ENCODE data around the gene OLFM2. TPM values are rescaled to one million over a fixed set of nuclear protein-coding genes. Genes with fewer than 3 reads are reported as not detected.
A peak's percentile ranks its signal among the peaks of the same experiment; 100 is the strongest.

OLFM2 gene
- total RNA-seq, 2 experiments from 2014 or later = 9.2 to 9.9 TPM

DNA sequence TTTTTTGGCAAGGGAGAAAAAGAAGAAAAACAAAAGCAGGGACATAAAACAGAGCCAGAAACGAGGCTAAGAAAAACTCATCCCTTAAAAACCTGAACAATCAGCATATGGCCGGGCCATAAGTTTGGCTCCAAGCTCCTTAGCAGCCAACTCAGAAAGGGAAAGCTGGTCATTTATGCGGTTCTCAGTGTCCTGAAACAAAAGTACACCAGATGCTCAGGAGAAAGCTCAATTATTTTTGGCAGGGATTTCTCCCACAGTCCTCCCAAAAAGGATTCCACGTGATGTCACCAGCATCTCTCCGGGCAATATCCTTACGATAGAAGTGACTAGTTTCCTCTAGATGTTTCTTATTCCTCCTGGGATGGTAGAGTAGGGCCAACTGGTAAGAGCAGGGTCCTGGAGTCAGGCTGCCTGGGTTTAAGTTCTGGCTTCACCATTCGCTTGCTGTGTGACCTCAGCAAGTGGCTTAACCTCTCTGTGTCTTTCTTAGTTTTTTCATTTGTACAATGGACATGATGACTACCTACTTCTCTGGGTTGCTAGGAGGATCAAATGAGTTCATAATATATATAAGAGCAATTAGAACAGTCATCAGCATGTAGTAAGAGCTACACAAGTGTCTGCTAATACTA is 67.2 kb downstream of the OLFM2 start:
- ChIA-PET CTCF (interaction anchor here (0.8 kb wide), 1 partner anchor 42 kb away, joined by 3 read pairs; no protein-coding TSS in a partner anchor), POLR2A (no interaction called here)
- Mint-ChIP-seq H3K36me3 (ENCODE audit: low read depth) (peaks cover 4% of the 10 kb centered on the region), H3K4me3 (no peak overlapping the region), H3K4me1 (ENCODE audit: low read depth) (peaks cover 33% of the 10 kb centered on the region), H3K9me3 (ENCODE audit: insufficient read depth) (no peaks in the 10 kb centered on the region), H3K27ac (no peak overlapping the region), H3K27me3 (ENCODE audit: low read depth) (no peaks in the 10 kb centered on the region)
- ATAC-seq = no peak
- DNase-seq = no peak

DNA sequence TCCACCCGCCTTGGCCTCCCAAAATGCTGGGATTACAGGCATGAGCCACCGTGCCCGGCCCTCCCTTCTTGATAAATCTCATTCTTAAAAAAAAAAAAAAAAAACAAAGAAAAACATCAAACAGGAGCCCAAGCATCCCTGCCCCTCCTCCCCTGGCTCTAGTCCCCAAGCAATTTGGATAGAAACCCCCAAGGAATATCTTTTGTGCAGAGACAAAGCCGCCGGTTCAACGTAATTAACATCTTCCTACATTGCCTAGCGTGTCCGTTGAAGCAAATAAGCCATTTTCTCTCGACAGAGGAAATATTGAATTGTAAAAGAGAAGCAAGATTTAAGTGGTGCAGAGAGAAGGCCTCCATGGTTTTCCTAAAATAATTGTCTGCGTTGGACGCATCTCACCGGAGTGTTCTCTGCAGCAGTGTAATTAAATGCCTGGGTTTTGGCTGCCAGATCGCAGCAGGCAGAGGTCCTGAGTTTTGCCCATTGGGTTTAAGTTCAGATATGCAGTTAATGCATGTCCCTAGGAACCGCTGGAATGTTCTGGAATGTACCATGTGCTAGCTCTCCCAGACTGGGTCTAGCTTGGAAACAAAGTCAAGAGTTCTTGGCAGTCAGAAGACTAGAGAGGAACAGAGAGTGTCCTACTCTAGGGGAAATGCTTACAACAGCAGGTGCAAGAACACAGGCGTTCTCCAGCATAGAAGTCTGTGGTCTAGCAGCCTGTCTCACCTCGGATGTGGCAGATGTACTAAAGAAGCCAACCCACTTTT is 70.4 kb downstream of the OLFM2 start:
- POLR2A ChIA-PET = no interaction called here
- Mint-ChIP-seq H3K27me3 (ENCODE audit: low read depth) (no peaks in the 10 kb centered on the region), H3K36me3 (ENCODE audit: low read depth) (peaks cover 12% of the 10 kb centered on the region), H3K4me3 (peak overlapping the region; percentile 70), H3K9me3 (ENCODE audit: insufficient read depth) (no peaks in the 10 kb centered on the region), H3K4me1 (ENCODE audit: low read depth) (peaks cover 63% of the 10 kb centered on the region), H3K27ac (peak overlapping the region; percentile 90)
- DNase-seq (peak; percentile 81), ATAC-seq (peak; percentile 86)
- CTCF ChIA-PET = interaction anchor here (1.2 kb wide), 1 partner anchor 31 kb away, joined by 4 read pairs; the partner anchor contains the start of gene PIN1

DNA sequence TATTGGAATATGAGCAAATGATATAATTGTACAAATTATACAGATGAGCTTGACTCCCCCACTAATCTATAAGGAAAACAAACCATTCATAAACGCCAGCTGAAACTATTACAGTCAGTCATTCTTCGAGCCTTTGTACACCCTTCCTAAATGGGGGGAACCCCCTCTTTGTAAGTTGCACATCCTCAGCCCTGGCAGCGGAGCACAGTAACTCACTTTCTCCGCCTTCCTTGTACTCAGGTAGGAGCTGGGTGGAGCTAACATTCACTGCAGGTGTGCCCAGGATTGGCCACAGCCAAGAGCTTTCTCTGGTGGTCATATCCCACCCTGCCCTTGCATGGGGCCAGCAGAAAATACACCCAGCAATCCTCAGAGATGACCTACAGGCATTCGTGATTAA is 72.6 kb downstream of the OLFM2 start:
- ChIA-PET CTCF (interaction anchor here (1.2 to 1.4 kb wide), 2 partner anchors 28 to 35 kb away, joined by 3 read pairs; no protein-coding TSS in a partner anchor), POLR2A (no interaction called here)
- ATAC-seq (no peak), DNase-seq (no peak)
- Mint-ChIP-seq H3K27me3 (ENCODE audit: low read depth) (no peaks in the 10 kb centered on the region), H3K9me3 (ENCODE audit: insufficient read depth) (no peaks in the 10 kb centered on the region), H3K4me3 (peak overlapping the region; percentile 82), H3K27ac (peak overlapping the region; percentile 95), H3K4me1 (ENCODE audit: low read depth) (peaks cover 85% of the 10 kb centered on the region), H3K36me3 (ENCODE audit: low read depth) (peaks cover 16% of the 10 kb centered on the region)

DNA sequence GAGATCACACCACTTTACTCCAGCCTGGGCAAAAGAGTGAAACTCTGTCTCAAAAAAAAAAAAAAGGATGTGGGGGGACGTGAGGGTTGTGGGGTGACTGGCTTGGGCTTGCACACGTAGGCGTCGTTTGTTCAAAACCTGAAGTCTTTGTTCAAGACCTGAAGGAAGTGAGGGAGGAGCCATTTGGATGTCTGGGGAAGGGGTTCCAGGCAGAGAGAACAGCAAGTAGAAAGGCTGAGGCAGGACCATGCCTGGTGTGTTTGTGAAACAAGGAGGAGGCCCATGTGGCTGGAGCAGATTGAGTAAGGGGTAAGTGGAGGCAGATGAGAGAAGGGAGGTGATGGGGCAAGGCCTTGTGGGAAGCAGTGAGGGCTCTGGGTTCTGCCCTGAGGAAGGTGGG is 73.4 kb downstream of the OLFM2 start:
- Mint-ChIP-seq H3K27me3 (ENCODE audit: low read depth) (no peaks in the 10 kb centered on the region), H3K4me3 (peak overlapping the region; percentile 82), H3K4me1 (ENCODE audit: low read depth) (peaks cover 93% of the 10 kb centered on the region), H3K9me3 (ENCODE audit: insufficient read depth) (no peaks in the 10 kb centered on the region), H3K27ac (peak overlapping the region; percentile 95), H3K36me3 (ENCODE audit: low read depth) (peaks cover 16% of the 10 kb centered on the region)
- DNase-seq = peak; percentile 59
- POLR2A ChIA-PET = no interaction called here
- ATAC-seq = peak; percentile 25
- CTCF ChIA-PET = interaction anchor here (0.9 to 1.4 kb wide), 3 partner anchors 27 to 34 kb away, joined by 3 read pairs; partner anchors contain the start of gene PIN1

DNA sequence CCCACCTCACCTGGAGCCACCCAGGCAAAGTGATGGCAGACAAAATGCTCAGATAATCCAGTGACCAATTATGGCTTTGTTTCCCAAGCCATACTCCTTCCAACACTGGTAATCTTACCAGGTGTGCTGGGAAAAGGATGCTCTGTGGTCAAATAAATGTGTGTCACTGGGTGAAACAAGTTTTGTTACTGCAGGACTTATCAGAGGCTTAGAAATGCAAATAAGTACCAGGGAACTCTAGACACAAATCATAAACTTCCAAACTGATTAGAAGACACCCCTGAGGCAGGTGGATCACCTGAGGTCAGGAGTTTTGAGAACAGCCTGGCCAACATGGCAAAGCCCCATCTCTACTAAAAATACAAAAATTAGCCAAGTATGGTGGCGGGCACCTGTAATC is 74.8 kb downstream of the OLFM2 start:
- CTCF ChIA-PET = no interaction called here
- H3K36me3 Mint-ChIP-seq (ENCODE audit: low read depth) = peaks cover 23% of the 10 kb centered on the region

DNA sequence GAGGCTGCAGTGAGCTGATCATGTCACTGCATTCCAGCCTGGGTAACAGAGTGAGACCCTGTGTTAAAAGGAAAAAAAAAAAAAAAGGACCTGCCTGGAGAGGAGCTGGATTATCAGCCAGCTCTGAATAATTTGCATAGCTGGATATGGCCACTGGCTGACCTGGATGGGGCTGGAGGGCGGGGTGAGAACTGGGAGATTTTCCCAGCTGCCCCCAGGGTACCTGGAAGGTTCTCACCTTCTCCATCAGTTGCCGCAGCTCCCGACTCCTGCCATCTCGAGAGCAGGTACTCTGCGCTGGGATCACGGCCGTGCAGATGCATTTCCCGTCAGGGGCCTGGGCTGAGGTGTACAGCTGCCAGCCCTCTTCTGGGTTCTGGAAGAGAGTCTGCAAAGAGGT is 75.9 kb downstream of the OLFM2 start:
- peak overlapping the region; percentile 62 for H3K27ac Mint-ChIP-seq
- no peak overlapping the region for H3K4me3 Mint-ChIP-seq
- H3K9me3 Mint-ChIP-seq (ENCODE audit: insufficient read depth) = no peaks in the 10 kb centered on the region

More for the DNA sequence above, 74.8 kb downstream of the OLFM2 start:
- no peak overlapping the region for H3K4me3 Mint-ChIP-seq
- H3K4me1 Mint-ChIP-seq (ENCODE audit: low read depth) = peaks cover 96% of the 10 kb centered on the region
- H3K27ac Mint-ChIP-seq = peak overlapping the region; percentile 62
- DNase-seq (no peak), ATAC-seq (no peak)
- POLR2A ChIA-PET = no interaction called here
- no peaks in the 10 kb centered on the region for H3K27me3 Mint-ChIP-seq (ENCODE audit: low read depth)
- H3K9me3 Mint-ChIP-seq (ENCODE audit: insufficient read depth) = no peaks in the 10 kb centered on the region

DNA sequence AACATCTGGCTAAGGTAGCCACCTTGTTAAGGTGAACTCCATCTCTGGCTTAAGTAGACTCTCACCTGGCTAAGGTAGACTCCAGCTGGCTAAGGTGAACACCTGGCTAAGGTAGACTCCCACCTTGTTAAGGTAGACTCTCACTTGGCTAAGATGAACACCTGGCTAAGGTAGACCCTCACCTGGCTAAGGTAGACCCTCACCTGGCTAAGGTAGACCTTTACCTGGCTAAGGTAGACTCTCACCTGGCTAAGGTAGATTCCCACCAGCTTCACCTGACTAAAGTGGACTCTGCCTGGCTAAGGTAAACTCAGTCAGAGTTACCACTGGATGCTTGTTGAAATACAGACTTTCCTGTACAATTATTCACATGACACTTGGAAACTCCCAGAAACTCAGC is 77.5 kb downstream of the OLFM2 start:
- Mint-ChIP-seq H3K9me3 (ENCODE audit: insufficient read depth) (no peaks in the 10 kb centered on the region), H3K27ac (peak overlapping the region; percentile 91), H3K4me3 (peak overlapping the region; percentile 73), H3K27me3 (ENCODE audit: low read depth) (no peaks in the 10 kb centered on the region), H3K36me3 (ENCODE audit: low read depth) (peaks cover 27% of the 10 kb centered on the region), H3K4me1 (ENCODE audit: low read depth) (peaks cover 74% of the 10 kb centered on the region)
- ChIA-PET POLR2A (interaction anchor here (1.4 kb wide), 1 partner anchor 24 kb away, joined by 4 read pairs; the partner anchor contains the start of gene PIN1), CTCF (interaction anchor here (0.8 to 2.1 kb wide), 5 partner anchors 11 to 233 kb away, joined by 3 to 10 read pairs (median 6); partner anchors contain the start of gene PIN1)
- ATAC-seq = no peak
- DNase-seq = no peak

More for the DNA sequence above, 75.9 kb downstream of the OLFM2 start:
- Mint-ChIP-seq H3K4me1 (ENCODE audit: low read depth) (peaks cover 89% of the 10 kb centered on the region), H3K36me3 (ENCODE audit: low read depth) (peaks cover 26% of the 10 kb centered on the region), H3K27me3 (ENCODE audit: low read depth) (no peaks in the 10 kb centered on the region)
- ATAC-seq = no peak
- ChIA-PET CTCF (no interaction called here), POLR2A (interaction anchor here (0.5 to 1.4 kb wide), 2 partner anchors 26 to 547 kb away, joined by 3 to 4 read pairs; partner anchors contain the start of gene PIN1)
- no peak for DNase-seq

DNA sequence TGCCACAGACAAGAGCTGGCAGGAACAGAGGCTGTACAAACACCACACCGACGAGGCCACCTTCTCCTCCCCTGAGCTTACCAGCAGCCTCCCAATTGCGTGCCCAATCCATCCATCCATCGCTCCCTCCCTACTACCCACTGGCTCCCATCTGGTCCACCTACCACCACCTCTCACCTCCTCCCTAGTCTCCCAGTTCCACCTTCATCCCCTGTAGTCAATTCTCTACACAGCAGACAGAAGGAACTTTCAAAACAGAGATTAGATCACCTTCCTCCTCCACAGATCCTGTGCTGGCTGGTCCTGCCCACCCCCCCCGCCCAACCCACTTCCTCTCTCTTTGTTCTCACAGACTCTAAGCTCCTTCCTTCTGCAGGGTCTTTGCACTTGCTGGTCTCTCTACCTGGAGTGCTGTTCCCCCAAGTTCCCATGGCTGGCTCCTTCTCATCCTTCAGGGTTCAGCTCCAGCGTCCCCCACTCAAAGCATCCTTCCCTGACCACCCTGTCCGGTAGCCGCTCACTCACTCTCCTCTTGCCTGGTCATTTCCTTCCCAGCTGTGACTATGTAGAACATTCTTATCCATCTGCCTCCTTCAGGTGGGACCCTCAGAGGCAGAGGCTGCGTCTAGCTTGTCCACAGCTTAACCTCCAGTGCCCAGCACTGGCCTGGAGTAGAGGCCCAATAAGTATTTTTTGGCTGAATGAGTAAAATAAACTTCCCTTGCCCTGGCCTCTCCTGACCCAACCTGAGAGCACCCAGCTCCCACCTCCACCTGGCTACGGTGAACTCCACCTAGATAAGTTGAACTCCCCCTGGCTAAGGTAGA is 78.2 kb downstream of the OLFM2 start:
- DNase-seq = peak; percentile 47
- CTCF ChIA-PET = interaction anchor here (0.7 to 2.1 kb wide), 7 partner anchors 9 to 653 kb away, joined by 3 to 10 read pairs (median 6); partner anchors contain the start of gene PIN1
- Mint-ChIP-seq H3K27ac (peak overlapping the region; percentile 91), H3K4me3 (peak overlapping the region; percentile 73), H3K9me3 (ENCODE audit: insufficient read depth) (no peaks in the 10 kb centered on the region), H3K4me1 (ENCODE audit: low read depth) (peaks cover 68% of the 10 kb centered on the region), H3K27me3 (ENCODE audit: low read depth) (no peaks in the 10 kb centered on the region), H3K36me3 (ENCODE audit: low read depth) (peaks cover 23% of the 10 kb centered on the region)
- peak; percentile 78 for ATAC-seq
- POLR2A ChIA-PET = interaction anchor here (0.6 to 1.8 kb wide), 4 partner anchors 18 to 550 kb away, joined by 3 to 10 read pairs (median 3); partner anchors contain the start of gene UBL5

DNA sequence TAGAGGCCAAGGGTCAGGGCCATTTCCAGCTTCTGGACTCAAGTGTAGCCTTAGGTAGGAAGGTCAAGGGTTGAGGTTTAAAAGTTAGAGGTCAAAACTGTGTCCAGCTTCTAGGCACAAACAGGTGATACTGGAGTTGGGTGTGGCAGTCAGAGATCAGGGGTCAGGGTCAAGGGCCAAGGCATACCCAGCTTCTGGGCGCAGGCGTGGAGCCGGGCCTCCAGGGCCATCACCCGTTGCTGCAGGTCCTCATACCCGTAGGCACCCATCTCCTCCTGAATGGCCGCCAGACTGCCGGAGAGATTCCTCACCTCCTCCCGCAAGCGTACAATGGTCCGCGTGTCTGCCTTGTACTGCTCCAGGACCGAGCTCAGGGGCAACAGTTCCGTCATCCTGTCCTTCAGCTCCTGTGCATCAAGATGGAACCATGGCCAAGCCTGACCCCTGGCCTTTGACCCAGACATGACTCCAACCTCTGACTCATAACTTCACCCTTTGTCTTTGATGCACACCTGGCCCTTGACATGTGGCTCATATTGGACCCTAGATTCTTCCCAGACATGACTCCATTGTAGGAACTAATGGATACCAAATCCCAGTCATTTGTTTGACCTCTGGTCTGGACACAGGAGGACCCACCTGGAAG is 79.1 kb downstream of the OLFM2 start:
- DNase-seq (no peak), ATAC-seq (no peak)
- Mint-ChIP-seq H3K27ac (peak overlapping the region; percentile 91), H3K4me1 (ENCODE audit: low read depth) (peaks cover 59% of the 10 kb centered on the region), H3K36me3 (ENCODE audit: low read depth) (peaks cover 20% of the 10 kb centered on the region), H3K27me3 (ENCODE audit: low read depth) (no peaks in the 10 kb centered on the region), H3K4me3 (peak overlapping the region; percentile 73), H3K9me3 (ENCODE audit: insufficient read depth) (no peaks in the 10 kb centered on the region)
- POLR2A ChIA-PET = interaction anchor here (1.0 to 1.8 kb wide), 3 partner anchors 17 to 30 kb away, joined by 3 to 10 read pairs (median 3); partner anchors contain the start of gene UBL5
- CTCF ChIA-PET = interaction anchor here (1.1 to 2.1 kb wide), 4 partner anchors 10 to 73 kb away, joined by 3 to 10 read pairs (median 6); partner anchors contain the start of gene PIN1

DNA sequence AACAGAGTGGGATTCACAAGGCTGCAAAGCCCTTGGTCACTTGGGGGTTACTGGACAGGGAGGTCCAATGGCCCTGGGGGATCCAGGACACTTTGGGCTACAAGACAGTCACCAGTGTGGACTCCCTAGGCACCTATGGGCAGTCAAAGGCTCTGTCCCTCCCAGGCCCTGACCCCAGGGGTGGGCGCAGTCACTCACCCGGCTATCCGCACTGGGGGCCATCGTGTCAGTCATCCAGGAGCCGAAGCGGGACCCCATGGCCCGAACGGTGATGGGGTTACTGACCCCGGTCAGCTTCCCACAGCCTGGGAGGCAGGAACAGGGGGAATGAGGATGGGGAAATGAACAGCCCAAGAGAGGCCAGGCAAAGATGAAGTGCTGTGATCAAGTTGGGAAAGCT is 79.7 kb downstream of the OLFM2 start:
- Mint-ChIP-seq H3K9me3 (ENCODE audit: insufficient read depth) (no peaks in the 10 kb centered on the region), H3K4me1 (ENCODE audit: low read depth) (peaks cover 53% of the 10 kb centered on the region), H3K27me3 (ENCODE audit: low read depth) (no peaks in the 10 kb centered on the region), H3K36me3 (ENCODE audit: low read depth) (peaks cover 20% of the 10 kb centered on the region), H3K4me3 (peak overlapping the region; percentile 36), H3K27ac (peak overlapping the region; percentile 91)
- CTCF ChIA-PET = no interaction called here
- DNase-seq (no peak), ATAC-seq (no peak)
- POLR2A ChIA-PET = interaction anchor here (1.4 to 1.8 kb wide), 2 partner anchors 17 to 29 kb away, joined by 3 to 10 read pairs; partner anchors contain the start of gene UBL5
